ENCODE measurements around the gene ACACA.

The ACACA gene

DNA sequence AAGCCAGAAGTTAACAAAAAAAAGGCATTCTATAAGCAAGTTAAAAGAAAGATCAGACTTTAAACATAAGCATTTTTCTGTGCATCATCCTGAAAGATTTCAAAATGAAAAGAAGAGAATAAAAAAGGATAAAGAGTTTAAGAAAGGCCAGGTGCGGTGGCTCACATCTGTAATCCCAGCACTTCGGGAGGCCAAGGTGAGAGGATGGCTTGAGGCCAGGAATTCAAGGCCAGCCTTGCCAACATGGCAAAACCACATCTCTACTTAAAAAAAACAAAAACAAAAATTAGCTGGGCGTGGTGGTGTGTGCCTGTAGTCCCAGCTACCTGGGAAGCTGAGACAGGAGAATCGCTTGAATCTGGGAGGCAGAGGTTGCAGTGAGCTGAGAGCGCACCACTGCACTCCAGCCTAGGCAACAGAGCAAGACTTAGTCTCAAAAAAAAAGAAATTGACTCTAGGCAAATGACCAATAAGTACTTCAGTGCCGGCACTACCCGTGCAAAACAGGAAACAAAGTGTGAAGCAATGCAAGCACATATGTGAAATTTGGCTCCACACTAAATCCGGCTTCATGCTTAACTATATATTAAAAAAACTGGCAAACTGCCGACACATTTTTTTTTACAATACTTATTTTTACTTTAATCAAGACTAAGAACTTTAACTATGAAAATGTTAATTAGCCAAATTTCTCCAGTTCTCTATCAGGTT lies 114.1 kb downstream of the ACACA start:
- DNase-seq (ENCODE audit: low read depth), result peak; percentile 83

DNA sequence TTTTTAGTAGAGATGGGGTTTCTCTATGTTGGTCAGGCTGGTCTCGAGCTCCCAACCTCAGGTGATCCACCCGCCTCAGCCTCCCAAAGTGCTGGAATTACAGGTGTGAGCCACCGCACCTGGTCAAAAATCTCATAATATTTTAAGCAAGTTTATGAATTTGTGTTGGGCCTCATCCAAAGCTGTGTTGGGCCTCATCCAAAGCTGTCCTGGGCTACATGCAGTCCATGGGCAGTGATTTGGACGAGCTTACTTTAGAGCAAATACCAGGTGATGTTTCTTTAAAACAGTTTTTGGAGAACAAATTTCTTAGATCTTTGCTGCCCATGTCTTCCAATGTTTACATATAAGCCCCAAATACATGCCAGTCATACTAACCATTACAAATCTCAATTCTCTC lies 115.3 kb downstream of the ACACA start:
- no peak for DNase-seq (ENCODE audit: low read depth)

DNA sequence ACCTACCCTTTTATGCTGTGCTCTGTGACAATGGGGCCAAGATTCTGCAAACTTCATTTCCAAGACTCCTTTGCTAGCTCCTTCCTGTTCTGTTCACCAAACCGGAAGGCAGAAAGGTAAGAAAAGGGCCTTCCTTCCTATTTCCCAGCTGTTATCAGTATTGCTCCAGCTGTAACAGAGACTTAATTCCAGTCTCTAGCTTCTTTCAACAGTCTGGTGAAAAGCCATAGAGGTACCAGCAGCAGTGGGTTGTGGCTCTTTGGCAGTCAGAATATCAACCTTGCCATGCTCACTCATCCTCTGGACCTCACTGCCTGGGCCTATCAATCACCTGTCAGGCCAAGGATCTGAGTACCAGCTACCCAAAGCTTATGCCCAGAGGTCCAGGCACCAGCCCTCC lies 120.2 kb downstream of the ACACA start:
- no peak for DNase-seq (ENCODE audit: low read depth)

DNA sequence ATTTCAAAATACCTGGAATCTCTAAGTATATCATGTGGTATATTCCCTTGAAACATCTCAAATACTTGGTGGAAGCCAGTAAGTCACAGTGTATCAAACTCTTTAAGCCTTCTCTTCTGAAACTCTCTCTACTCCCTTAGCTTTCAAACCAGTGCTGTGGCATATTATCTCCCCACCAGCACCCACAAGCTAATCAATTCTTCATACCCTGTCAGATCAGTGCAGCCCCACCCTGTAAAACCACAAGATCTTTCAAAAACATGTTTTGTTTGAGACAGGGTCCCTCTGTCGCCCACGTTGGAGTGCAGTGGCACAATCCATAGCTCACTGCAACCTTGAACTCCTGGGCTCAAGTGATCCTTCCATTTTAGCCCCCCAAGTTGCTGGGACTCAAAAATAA lies 122.4 kb downstream of the ACACA start:
- no peak for DNase-seq (ENCODE audit: low read depth)

DNA sequence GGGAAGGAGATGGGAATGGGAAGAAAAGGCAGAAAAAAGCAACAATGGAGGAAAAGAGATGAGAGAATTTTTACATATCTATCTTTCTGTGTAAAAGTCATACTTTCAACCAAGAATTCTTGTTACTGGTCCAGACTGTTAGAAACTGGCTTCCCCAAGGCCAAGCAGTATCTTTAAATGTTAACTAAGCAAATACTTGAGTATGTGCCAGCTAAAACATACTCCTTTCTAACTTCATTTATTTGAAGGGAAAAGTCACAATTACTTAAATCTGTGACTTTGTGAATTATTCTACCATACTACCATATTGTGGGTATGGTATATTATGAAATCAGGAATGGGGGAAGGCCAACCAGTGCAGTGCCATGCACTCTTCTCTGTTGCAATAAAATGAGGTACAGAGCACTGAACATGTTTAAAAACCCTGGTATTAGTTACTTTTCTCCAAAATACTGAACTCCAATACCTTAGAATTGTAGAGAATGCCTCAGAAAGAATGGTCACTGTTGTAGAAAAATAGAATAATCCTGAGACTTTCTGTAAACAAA lies 123.1 kb downstream of the ACACA start:
- peak; percentile 65 for DNase-seq (ENCODE audit: low read depth)

DNA sequence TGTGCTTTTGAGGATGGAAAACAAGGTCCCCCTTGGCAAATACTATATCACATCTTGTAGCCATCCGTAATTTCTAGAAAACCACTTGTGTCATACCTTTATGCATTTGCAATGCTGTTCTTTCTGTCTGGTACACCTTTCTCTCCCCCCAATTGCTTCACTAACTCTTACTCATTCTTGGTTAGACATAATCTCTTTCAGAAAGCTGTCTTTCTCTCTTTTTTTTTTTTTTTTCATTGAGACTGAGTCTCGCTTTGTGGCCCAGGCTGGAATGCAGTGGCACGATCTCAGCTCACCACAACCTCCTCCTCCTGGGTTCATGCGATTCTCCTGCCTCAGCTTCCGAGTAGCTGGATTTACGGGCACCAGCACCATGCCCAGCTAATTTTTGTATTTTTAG lies 125.8 kb downstream of the ACACA start:
- DNase-seq (ENCODE audit: low read depth), result peak; percentile 28

DNA sequence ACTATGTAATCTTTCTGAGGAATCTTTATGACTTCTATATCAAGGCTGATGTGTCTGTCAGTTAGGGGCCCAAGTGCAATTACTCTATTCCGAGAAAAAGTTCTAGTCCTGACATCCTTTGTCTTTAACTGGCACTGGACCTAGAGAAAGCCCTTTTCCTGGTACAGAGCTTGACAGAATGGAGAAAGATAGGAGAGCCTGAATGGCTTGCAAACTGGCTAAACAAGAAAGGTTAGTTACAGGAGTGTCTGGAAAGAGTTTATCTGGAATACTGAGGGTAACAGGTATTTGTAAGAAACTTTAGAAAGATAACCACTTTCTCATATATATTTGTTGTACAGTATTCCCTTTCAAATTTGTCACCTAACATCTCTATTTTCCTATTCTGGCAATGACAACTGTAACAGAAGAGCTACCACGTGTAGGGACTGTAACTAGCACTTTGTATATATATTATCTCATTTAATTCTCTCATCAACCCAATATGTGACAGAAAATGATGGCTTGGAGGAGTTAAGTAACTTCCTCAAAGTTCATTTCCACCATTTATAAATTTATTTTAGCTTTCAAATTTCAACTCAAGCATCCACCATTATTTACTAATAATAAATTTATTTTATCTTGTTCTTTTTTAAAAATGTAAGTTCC lies 128.3 kb downstream of the ACACA start:
- no peak for DNase-seq (ENCODE audit: low read depth)

DNA sequence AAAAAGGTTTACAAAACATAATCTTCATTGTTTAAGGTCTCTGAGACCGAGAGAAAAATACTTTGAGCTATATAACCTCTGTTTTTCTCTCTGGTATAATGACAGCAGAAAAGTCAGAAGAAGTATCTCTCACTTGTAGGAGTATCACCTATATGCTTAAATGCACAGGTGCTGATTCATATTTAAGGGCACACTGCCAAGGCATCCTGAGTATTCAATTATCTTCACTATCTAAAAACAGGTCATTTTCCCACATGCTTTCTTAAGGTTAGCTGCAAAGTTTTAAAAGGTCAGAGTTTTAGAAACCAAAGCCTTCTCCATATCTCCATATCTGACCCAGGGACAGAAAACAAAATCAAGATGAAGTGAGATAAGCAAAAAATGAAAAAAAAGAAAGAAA lies 130.2 kb downstream of the ACACA start:
- DNase-seq (ENCODE audit: low read depth), result no peak

DNA sequence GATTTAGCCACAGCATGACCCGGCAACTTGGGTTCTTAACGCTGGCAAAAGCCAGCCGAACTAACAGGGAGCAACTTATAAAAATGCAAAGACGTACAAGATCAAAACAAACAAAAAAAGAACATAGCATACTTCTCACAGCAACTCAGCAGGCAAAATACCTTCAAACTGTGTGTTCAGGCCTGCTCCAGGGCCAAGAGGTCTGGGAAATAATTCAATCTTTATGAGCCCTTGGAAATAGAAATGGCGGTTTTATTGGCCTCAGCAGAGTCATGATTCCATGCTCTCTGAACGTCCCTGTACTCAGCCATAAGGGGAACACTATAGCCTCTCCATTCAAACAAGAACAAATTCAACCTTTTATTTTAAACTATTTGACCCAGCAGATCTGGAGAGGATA lies 132.2 kb downstream of the ACACA start:
- peak; percentile 18 for DNase-seq (ENCODE audit: low read depth)

DNA sequence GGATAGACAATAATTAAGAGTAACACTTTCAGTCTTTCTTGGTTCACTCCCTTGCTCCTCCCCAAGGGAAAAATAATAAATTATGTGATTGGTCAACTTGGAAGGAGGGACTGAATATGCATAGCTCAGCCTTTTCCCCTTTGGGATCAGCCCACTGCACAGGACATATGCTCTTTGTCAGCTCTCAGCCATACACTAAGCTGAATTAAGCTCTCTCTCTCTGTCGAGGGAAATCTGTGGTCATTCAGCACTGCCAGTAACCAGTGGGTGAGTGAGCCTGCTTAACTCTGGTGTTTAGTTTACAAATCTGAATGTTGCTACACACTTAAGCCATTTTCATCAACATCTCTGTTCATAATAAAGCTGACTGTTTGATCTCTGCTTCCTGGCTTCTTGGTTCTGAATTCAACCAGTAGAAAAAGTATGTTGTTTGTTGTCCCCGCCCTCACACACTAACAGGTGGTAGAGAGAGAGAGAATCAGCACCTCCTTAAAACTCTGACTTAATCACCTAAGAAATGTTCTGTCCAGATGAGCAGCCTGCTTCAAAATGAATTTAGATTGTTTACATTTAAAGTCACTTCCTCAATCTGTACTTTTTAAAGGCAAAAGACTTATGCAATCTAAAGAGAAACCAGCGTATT lies 133.1 kb downstream of the ACACA start:
- DNase-seq (ENCODE audit: low read depth), result peak; percentile 98

DNA sequence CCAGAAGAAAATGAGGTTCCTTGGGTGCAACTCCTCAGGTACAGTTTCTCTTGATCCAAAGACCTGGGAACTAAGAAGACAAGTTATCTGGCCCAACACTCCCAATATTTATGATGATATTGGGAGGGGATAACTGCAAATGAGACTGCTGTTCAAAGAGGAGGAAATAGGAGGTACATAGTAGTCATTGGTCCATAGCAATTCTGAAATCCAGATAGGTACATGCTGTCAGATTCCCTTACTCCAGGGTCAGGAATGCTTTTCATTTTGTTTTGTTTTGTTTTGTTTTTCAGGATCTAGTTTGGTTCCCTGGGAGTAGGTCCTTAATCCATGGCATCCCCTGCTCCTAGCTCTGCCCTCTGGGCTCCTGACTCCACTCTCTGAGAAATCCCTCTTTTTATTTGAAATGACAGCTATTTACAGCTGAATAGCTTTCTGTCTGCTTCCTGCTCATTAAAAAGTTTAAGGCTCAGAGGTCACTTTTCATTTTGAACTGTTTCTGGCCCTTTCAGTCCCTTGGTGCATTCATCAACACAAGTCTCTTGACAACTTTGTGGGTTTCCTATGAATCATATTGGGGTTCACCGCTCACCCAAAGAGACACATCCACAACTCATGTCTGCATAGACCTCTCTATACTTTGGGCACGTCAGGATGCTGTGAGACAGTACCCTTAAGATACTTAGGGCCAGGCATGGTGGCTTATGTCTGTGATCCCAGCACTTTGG lies 141.0 kb downstream of the ACACA start:
- DNase-seq (ENCODE audit: low read depth), result no peak

DNA sequence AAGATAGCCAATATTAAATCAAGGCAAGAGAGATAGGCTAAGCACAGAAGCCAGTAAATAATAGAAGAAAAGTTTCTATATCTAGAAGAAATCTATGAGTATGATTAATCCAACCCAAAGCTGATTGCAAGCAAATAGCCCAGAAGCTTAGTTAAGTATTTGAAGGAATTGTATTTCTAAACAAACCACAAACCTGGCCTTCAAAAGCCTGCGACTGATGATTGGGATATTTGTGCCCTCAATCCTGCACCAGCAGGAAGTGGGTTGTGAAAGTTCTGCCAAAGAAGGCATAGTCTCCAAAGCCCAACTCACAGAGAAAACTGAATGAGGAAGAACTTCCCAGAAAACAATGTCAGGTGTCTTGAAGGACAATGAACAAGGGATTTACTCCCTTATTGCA lies 145.3 kb downstream of the ACACA start:
- DNase-seq (ENCODE audit: low read depth), result peak; percentile 71

DNA sequence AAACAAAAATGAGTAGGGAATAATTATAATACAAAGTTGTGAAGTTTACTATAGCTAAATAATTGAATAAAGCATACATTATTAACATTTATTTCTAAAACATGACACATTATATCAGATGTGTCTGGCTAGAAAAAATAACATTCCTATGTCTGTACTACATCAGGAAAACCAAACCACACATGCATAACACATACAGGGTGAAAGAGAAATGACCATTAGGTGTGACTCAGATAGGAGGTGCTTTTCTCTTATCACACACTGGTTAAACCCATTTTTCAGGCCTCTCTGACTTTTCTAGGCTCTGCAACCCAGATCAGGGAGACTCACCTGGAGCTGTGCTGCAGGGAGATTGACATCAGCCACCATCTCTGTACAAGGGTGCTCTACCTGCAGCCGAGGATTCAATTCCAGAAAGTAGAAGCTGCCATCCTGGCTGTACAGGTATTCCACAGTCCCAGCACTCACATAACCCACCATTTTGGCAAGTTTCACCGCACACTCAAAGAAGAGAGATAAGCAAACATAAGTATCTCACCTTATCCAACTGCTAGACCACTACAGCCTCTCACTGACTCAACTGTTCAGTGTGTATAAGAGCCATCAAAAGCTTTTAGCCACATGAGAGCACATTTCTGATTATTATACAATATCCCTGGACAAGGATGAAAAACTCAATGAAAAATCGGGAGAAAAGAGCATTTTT lies 147.5 kb downstream of the ACACA start:
- DNase-seq (ENCODE audit: low read depth), result peak; percentile 83

DNA sequence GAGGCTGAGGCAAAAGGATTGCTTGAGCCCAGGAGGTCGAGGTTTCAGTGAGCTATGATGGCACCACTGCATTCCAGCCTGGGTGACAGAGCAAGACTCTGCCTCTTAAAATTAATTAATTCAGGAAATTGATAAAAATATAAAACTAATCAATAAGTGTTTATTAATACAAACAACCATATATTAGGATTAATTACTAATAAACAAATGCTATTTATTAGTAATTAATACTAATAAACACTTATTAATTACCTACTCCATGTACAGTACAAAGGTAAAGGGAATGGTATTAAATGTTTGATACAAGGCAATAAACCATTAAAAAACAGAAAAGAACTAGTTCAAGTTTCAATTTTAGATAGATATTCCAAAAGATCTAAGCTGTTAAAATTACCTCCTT lies 150.0 kb downstream of the ACACA start:
- DNase-seq (ENCODE audit: low read depth), result no peak

DNA sequence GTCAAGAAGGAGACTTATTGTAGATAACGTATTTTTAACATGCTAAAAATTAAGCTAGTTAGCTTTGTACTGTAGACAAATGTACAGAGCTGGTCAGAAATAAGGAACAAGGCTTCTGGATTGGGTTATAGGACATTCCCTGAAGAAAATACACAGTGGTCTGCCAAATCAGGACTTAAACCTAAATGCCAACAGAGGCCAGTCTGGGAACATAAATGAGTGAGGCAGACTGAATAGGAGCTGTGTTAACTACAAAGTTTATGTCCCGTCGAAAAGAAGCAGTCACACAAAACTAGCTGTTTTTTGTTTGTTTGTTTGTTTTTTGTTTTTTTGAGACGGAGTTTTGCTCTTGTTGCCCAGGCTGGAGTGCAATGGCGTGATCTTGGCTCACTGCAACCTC lies 151.2 kb downstream of the ACACA start:
- DNase-seq (ENCODE audit: low read depth), result no peak

DNA sequence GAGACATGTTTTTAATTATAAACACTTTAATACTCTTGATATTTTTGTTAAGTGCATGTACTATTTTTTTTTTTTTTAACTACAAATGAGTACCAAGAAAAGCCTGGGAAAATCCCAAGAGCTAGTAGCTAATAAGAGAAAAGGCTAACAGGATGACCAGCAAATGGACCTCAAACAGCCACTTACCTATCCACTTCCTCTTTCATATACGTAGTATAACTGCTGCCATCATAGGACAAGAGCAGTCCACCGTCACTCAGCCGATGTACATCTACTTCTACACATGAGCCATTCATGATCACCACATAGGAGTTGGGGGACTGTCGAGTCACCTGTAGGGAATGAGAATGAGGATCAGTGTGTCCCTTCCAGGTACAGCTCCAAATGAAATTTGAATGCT lies 158.8 kb downstream of the ACACA start:
- DNase-seq (ENCODE audit: low read depth), result no peak

DNA sequence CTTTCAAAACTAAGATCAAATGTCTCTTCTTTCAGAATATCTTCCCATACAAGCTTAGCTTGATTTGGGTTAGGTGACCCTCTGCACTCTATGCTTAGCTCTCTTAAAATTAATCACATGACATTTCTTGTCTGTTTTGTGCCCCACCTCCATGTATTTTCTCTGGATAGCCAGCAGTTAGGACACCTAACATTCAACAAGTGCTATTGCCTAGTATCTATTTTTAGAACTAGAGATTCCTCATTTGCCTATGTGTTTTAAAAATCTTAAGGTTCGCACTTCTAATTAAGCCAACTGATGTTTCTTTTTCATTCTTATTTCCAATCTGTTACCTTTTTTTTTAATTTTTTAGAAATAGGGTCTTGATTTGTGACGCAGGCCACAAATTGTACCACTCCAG lies 160.6 kb downstream of the ACACA start:
- no peak for DNase-seq (ENCODE audit: low read depth)

DNA sequence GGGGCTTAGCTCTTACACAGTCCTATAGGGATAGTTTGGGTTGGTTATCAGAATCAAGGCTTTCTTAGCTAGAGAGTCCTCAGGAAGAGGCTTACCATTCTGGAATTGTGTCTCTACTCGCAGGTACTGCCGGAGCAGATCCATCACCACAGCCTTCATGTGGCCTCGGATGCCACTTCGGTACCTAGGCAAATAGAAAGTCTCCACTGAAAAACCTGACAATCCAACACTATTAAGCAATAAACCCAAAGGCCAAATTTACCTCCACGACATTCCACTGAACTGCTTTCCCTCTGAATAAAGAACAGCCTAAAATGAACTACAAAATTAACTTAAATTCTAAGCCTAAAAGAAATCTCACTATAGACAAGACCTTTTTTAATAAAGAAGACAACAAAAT lies 166.3 kb downstream of the ACACA start:
- no peak for DNase-seq (ENCODE audit: low read depth)

DNA sequence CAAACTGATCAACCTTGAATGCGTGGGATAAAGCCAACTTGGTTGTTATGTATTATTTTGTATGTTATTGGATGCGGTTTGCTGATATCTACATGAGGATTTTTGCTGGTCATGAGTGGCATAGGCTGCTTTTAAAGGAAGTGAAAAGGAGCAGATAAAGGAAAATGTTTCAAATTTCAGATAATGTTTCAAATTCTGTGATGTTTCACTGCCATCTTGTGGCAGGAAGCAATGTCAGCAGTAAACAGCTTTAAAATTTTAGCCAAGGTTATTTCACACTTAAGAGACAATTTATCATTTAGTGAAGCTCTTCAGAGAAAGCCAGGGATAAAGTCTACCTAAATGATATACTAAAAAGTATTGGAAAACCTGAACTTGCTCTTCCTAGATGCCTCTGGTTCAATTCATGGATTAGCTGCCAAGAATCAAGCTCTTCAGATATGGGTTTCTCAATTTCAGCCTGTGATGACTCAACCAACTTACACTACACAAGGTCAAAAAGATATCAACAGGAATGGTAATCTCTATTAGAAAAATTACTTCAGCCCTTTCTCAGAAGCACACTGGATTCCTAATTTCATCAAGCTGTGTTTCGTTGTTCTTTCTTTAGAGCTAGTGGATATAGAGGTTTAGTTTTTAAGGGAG lies 166.8 kb downstream of the ACACA start:
- peak; percentile 80 for DNase-seq (ENCODE audit: low read depth)

DNA sequence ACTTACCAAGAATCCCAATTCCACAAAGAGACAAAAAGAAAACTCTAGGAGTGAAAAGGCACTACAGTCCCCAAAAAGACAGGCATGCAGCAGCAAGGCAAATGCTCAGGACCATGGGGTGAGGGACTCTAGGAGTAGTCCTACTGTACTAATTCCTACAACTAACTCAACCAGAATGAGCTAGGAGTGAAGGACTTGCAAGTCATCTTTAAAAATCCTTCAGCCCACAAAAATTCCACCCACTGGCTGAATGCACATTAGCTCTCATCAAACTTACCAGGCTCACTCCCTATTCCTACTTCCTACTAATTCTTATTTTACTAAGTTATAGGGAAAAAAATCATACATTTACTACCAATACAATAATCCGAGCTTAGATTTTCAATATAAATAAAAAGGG lies 172.5 kb downstream of the ACACA start:
- DNase-seq (ENCODE audit: low read depth), result peak; percentile 37

DNA sequence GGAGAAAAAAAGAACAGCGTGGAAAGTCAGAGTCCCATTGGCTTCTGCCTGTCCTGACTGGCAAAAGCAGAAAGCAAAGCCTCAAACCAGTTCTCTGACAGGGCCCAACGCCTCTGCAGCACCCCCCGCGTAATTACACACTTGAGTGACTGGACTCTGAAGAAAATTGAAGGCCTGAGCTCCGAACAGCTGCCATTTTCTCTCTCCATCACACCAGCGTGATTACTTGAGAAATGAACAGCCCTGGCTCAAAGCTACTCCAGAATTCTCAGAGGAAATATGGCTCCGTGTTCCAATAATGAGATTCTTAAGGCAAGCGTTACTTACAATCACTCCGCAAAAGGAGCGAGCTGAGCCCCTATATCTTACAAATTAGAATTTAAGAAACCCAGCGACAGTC lies 173.6 kb downstream of the ACACA start:
- no peak for DNase-seq (ENCODE audit: low read depth)
